ENCODE data around the gene CRYGS.

CRYGS gene

DNA sequence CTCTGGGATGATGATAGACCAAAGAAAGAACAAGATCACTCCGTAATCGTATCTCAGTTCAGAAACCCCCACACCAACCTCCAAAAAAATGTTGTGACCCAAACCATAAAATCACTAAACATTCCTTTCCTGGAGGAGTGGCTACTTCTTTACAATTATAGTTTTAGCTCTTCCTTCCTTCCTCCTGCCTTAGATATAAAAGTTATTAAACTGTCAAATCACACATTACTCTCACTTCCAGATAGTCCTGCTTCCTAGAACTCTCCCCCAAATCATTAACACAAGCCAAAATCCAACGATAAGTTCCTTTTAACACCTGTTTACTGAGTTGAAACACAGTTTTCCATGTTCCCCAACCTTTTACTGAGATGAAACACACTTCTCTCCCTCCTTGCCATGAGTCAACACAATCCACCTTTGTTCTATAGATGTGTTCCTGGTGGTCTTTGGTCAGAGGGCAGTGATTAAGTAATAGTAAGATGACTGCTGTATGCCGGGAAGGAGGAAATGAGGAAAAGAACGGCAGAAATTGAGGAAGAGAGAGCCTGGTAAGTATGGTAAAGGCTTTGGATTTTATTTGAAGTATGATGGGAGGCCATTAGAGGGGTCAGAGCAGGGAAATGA, 8.3 kb upstream of the CRYGS start:
- no peak for TF ChIP-seq CTCF (conservative IDR thresholded peaks at IDR 0.05; ENCODE audit: low read depth, low read length)
- no peak for DNase-seq (ENCODE audit: low read depth)
- no peak overlapping the region for H3K4me3 ChIP-seq (ENCODE audit: low read depth, low read length)

- no peak for TF ChIP-seq CTCF (conservative IDR thresholded peaks at IDR 0.05; ENCODE audit: low read depth, low read length)
- no peak overlapping the region for H3K4me3 ChIP-seq (ENCODE audit: low read depth, low read length)
- no peak for DNase-seq (ENCODE audit: low read depth)
Measured at GRCh38 chr3:186551387-186551786, 7.2 kb upstream of the CRYGS start.

- no peak for DNase-seq (ENCODE audit: low read depth)
- H3K4me3 ChIP-seq (ENCODE audit: low read depth, low read length), result no peak overlapping the region
- TF ChIP-seq CTCF (conservative IDR thresholded peaks at IDR 0.05; ENCODE audit: low read depth, low read length), result no peak
Measured at GRCh38 chr3:186549497-186549896, 5.3 kb upstream of the CRYGS start.

- no peak for DNase-seq (ENCODE audit: low read depth)
Measured at GRCh38 chr3:186540835-186541226, 3.3 kb downstream of the CRYGS start.

DNA sequence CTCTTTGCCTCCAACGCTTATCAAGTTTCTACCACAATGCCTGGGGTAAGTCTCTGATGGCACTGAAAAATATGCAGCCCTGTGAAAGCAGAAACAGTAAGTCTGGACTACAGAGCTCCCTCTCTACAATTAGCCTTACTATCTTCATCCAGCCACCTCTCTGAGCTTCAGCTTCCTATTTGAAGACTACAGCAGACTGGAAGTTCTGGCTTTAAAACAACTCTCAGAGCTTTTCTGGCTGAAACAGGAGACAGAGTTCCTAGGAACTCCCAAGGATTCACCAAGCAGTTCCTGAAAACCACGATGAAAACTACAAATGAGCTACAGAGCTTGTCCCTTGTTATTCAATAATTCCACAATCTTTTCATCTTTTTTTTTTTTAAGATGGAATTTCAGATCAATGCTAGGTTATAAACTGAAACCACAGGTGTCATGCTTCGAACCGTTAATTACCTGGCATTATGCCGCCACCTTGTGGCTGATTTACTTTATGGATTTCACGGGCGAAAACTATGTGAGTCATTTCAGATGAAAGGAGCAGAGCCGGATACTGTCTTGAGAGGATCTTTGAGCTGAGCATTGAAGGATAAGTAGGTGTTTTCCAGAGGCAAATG, 3.9 kb downstream of the CRYGS start:
- peak; percentile 88 for DNase-seq (ENCODE audit: low read depth)
- peak; percentile 77 for TF ChIP-seq CTCF (conservative IDR thresholded peaks at IDR 0.05; ENCODE audit: low read depth, low read length)
- H3K4me3 ChIP-seq (ENCODE audit: low read depth, low read length), result no peak overlapping the region

More at GRCh38 chr3:186540835-186541226, 3.3 kb downstream of the CRYGS start:
- no peak for TF ChIP-seq CTCF (conservative IDR thresholded peaks at IDR 0.05; ENCODE audit: low read depth, low read length)
- H3K4me3 ChIP-seq (ENCODE audit: low read depth, low read length), result no peak overlapping the region

DNA sequence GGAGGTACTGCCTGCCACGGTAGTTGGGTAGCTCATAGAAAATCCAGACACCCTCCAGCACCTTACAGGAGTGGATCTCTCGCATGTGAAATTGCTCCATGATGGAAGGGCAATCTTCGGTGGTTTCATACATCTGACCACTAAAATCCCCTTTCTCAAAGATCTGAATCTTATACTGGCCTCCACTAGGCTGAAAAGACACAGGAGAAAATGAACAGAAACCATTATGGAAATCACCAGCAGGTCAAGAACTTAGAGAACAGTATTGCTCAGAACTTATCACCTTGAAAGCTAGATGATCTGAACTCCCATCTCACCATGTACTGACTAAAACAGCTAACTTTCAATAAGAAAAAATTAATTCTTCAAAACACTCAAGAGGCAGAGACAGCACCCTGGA, 5.4 kb downstream of the CRYGS start:
- no peak overlapping the region for H3K4me3 ChIP-seq (ENCODE audit: low read depth, low read length)
- DNase-seq (ENCODE audit: low read depth), result no peak
- TF ChIP-seq CTCF (conservative IDR thresholded peaks at IDR 0.05; ENCODE audit: low read depth, low read length), result no peak
